Neural cell (in vitro differentiated cells): Measurements from ENCODE around the gene MGA. TPM values are rescaled to one million over a fixed set of nuclear protein-coding genes. Genes with fewer than 3 reads are reported as not detected.

Experiments used
- H2AFZ ChIP-seq: fragments of 200-600, 300-800 bp; sonication (generic), shearing (Covaris generic); 2 replicates; pipeline ENCODE4 v1.6.0; 2014; ENCODE audit warnings: low read depth, mild to moderate bottlenecking, antibody characterized with exemption, low read length, moderate library complexity
- H3F3A ChIP-seq: fragments of 200-600 bp; shearing (Covaris generic); 2 replicates; pipeline ENCODE4 v1.6.1; 2016; ENCODE audit warnings: mild to moderate bottlenecking, moderate library complexity, mixed read lengths, antibody characterized with exemption, low read length; ENCODE audit not compliant: insufficient read depth, poor library complexity, severe bottlenecking
- H3K27ac ChIP-seq: fragments of 200-600, 300-800 bp; sonication (generic), shearing (Covaris generic); 2 replicates; pipeline ENCODE4 v1.5.1; 2014; ENCODE audit warnings: mild to moderate bottlenecking, low read length, moderate library complexity
- H3K27me3 ChIP-seq: fragments of 300-800, 200-600 bp; sonication (generic), shearing (Covaris generic); 2 replicates; pipeline ENCODE4 v1.6.0; 2014; ENCODE audit warnings: mild to moderate bottlenecking, low read depth, low read length, moderate library complexity; ENCODE audit not compliant: insufficient read depth
- H3K36me3 ChIP-seq: fragments of 300-800, 200-600 bp; sonication (generic), shearing (Covaris generic); 2 replicates; pipeline ENCODE4 v1.5.1; 2014; ENCODE audit warnings: mild to moderate bottlenecking, antibody characterized with exemption, low read length, moderate library complexity; ENCODE audit not compliant: insufficient read depth
- H3K4me2 ChIP-seq: fragments of 300-800, 200-600 bp; sonication (generic), shearing (Covaris generic); 2 replicates; pipeline ENCODE4 v1.6.0; 2014; ENCODE audit warnings: mild to moderate bottlenecking, low read length
- H3K4me3 ChIP-seq: fragments of 300-800, 200-600 bp; sonication (generic), shearing (Covaris generic); 2 replicates; pipeline ENCODE4 v1.5.1; 2014; ENCODE audit warnings: mild to moderate bottlenecking, low read length, moderate library complexity
- H3K79me2 ChIP-seq: fragments of 200-600 bp; shearing (Covaris generic); replicated peaks from 2 replicates; pipeline ENCODE4 v1.6.0; 2014; ENCODE audit warnings: mild to moderate bottlenecking, low read length, moderate library complexity; ENCODE audit not compliant: insufficient read depth
- H3K9ac ChIP-seq: fragments of 300-800, 200-600 bp; sonication (generic), shearing (Covaris generic); 2 replicates; pipeline ENCODE4 v1.6.1; 2016; ENCODE audit warnings: mild to moderate bottlenecking, low read length, mixed read lengths
- H3K9me2 ChIP-seq: fragments of 200-600 bp; shearing (Covaris generic); 2 replicates; pipeline ENCODE4 v1.6.1; 2016; ENCODE audit warnings: mild to moderate bottlenecking, low read length, mixed read lengths; ENCODE audit not compliant: insufficient read depth
- H3K9me3 ChIP-seq: fragments of 200-600, 300-800 bp; sonication (generic), shearing (Covaris generic); 2 replicates; pipeline ENCODE4 v1.6.1; 2016; ENCODE audit warnings: mild to moderate bottlenecking, mixed run types, low read length, moderate library complexity, mixed read lengths
- H4K20me1 ChIP-seq: fragments of 200-600 bp; shearing (Covaris generic); 2 replicates; pipeline ENCODE4 v1.6.1; 2016; ENCODE audit warnings: mild to moderate bottlenecking, mixed run types; ENCODE audit not compliant: insufficient read depth
- CTCF ChIP-seq: fragments of 450-650 bp; IDR thresholded peaks from 2 replicates; pipeline ENCODE4 v1.5.1; 2014; ENCODE audit warnings: antibody characterized with exemption, mild to moderate bottlenecking, moderate library complexity; ENCODE audit not compliant: poor library complexity, severe bottlenecking
- EP300 ChIP-seq: fragments of 450-650 bp; conservative IDR thresholded peaks from 2 replicates; pipeline ENCODE4 v1.6.1; 2014; ENCODE audit warnings: antibody characterized with exemption, mild to moderate bottlenecking, moderate library complexity; ENCODE audit not compliant: poor library complexity, severe bottlenecking
- EZH2 ChIP-seq: fragments of 200-600, 300-800 bp; shearing (Covaris generic), sonication (generic); IDR thresholded peaks from 2 replicates; pipeline ENCODE4 v1.6.1; 2014; ENCODE audit warnings: antibody characterized with exemption, low read length, borderline replicate concordance, mild to moderate bottlenecking; ENCODE audit not compliant: insufficient read depth, poor library complexity, severe bottlenecking
- MXI1 ChIP-seq: fragments of 450-650 bp; conservative IDR thresholded peaks from 2 replicates; pipeline ENCODE4 v1.6.1; 2014; ENCODE audit warnings: antibody characterized with exemption, mild to moderate bottlenecking; ENCODE audit not compliant: poor library complexity, severe bottlenecking
- POLR2AphosphoS5 ChIP-seq: IDR thresholded peaks from 2 replicates; pipeline ENCODE4 v1.6.1; 2012
- RAD21 ChIP-seq: fragments of 450-650 bp; conservative IDR thresholded peaks from 2 replicates; pipeline ENCODE4 v1.6.1; 2014; ENCODE audit warnings: antibody characterized with exemption, mild to moderate bottlenecking, moderate library complexity
- SMC3 ChIP-seq: fragments of 450-650 bp; conservative IDR thresholded peaks from 2 replicates; pipeline ENCODE4 v1.6.1; 2014; ENCODE audit warnings: antibody characterized with exemption, mild to moderate bottlenecking, moderate library complexity; ENCODE audit not compliant: poor library complexity
- TAF1 ChIP-seq: IDR thresholded peaks from 2 replicates; pipeline ENCODE4 v1.6.1; 2012; ENCODE audit warnings: low read depth
- polyA minus RNA-seq: library from RNA; depleted of rRNA, polyadenylated mRNA; stranded (reverse); fragments of >200 nt; gene quantifications from 2 replicates; pipeline ENCODE4 v1.2.3, GENCODE V29; 2014
- polyA plus RNA-seq: library from polyadenylated mRNA; depleted of rRNA; stranded (reverse); fragments of >200 nt; gene quantifications from 2 replicates; pipeline ENCODE4 v1.2.3, GENCODE V29; 2014
- TF ChIP-seq, protein P1 (sequence below): IDR thresholded peaks from 2 replicates; pipeline ENCODE4 v1.6.1; 2012; ENCODE audit warnings: borderline replicate concordance

MGA gene
- polyA plus RNA-seq = 10.6 and 13.2 TPM in 2 replicates
- 108 and 148 TPM in 2 replicates for polyA minus RNA-seq

DNA sequence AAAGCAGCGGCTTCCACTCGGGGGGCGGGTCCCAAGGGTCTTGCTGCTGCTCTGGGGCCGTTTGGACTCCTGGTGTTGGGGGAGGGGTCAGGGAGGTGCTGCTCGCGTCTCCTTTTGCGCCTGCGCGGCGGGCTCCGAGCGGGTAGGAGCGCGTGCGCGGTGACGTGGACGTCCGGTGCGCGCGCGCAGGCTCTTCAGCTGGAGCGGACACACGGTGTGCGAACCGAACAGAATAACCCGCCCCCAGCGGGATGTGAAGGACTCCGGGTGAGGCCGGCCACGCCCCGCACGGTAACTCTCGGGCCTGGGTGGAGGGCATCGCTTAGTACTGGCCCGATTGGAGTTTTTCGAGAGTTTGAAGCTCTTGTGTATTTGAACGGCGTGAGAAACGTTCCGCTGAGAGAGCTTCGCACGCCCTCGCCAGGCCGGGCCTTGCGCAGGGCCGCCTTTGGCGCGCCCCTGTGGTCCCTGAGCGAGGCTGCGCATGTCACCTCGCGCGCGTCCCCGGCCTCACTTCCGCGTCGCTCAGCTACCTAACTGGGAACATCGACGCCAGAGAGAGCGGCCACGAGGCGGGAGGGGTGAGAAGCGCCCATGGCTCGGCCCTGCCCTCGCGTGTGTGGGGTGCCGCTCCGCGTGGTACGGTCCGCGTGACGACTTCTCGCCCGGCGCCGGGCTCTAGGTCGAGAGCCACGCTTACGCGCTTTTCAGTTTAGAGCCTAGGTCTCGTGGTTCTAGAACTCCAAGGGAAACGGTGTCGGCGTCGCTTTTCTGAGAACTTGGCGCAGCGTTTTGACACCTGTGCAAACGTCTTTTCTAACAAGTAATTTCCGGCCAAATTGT is at the start of gene MGA:
Gene MGA, plus strand, starts transcription at position 171 of the 843 bp plus-strand sequence.
- H3K27ac ChIP-seq = peak within 1 kb of the TSS; percentile 79
- H3K79me2 ChIP-seq = peaks cover 35% of the 10 kb centered on the region
- no peaks in the 10 kb centered on the region for H3K27me3 ChIP-seq
- peak within 1 kb of the TSS; percentile 75 for H3K4me2 ChIP-seq
- no peaks in the 10 kb centered on the region for H4K20me1 ChIP-seq
- H3K9ac ChIP-seq = peak within 1 kb of the TSS; percentile 67
- H2AFZ ChIP-seq = peak within 1 kb of the TSS; percentile 56
- TF ChIP-seq EZH2 (no peak), TAF1 (peak; percentile 55), POLR2AphosphoS5 (peak; percentile 69), SMC3 (peak; percentile 55), MXI1 (peak; percentile 93), RAD21 (peak; percentile 60), CTCF (peak; percentile 65), EP300 (peak; percentile 49)
- TF ChIP-seq, protein P1, sequence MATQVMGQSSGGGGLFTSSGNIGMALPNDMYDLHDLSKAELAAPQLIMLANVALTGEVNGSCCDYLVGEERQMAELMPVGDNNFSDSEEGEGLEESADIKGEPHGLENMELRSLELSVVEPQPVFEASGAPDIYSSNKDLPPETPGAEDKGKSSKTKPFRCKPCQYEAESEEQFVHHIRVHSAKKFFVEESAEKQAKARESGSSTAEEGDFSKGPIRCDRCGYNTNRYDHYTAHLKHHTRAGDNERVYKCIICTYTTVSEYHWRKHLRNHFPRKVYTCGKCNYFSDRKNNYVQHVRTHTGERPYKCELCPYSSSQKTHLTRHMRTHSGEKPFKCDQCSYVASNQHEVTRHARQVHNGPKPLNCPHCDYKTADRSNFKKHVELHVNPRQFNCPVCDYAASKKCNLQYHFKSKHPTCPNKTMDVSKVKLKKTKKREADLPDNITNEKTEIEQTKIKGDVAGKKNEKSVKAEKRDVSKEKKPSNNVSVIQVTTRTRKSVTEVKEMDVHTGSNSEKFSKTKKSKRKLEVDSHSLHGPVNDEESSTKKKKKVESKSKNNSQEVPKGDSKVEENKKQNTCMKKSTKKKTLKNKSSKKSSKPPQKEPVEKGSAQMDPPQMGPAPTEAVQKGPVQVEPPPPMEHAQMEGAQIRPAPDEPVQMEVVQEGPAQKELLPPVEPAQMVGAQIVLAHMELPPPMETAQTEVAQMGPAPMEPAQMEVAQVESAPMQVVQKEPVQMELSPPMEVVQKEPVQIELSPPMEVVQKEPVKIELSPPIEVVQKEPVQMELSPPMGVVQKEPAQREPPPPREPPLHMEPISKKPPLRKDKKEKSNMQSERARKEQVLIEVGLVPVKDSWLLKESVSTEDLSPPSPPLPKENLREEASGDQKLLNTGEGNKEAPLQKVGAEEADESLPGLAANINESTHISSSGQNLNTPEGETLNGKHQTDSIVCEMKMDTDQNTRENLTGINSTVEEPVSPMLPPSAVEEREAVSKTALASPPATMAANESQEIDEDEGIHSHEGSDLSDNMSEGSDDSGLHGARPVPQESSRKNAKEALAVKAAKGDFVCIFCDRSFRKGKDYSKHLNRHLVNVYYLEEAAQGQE = peak; percentile 59
- H3K36me3 ChIP-seq = no peaks in the 10 kb centered on the region
- H3K9me3 ChIP-seq = no peaks in the 10 kb centered on the region
- no peaks in the 10 kb centered on the region for H3K9me2 ChIP-seq
- peaks cover 3% of the 10 kb centered on the region for H3F3A ChIP-seq
- peak within 1 kb of the TSS; percentile 76 for H3K4me3 ChIP-seq

DNA sequence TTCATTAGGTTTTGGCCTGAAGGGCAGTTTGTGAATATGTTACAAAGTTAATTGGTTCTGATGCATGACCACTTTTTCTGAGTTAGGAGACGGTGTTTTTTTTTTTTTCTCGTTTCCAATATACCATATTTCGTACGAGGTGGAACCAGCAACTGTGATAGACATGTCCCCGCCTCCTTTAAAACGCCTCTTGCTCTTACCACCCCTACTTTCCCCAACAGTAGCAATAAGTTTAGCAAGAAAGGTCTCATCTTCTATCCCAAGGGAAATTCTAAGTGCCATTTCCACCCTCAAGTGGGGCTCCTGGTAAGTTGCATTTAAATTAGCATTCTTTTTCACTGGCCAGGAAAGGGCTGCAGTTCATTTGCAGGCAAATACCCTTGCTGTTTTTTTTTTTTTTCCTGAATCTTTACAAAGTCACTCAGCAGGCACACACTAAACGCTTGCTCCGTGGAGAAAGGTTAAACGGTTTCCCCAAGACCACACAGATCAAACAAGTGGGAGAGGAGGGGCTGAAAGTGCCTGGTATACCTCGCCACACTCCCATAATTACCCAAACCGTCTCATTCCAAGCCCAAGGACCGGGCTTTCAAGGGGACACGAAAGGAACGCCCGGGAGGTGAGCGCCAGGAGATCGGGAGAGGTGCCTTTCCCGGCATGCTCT is 39.5 kb upstream of the MGA start:
- Histone ChIP-seq H3K36me3 (no peaks in the 10 kb centered on the region), H3K79me2 (no peaks in the 10 kb centered on the region), H3K9me3 (peaks cover 4% of the 10 kb centered on the region), H2AFZ (peak overlapping the region; percentile 62), H3K9me2 (no peaks in the 10 kb centered on the region), H3K27ac (peak overlapping the region; percentile 59), H4K20me1 (no peaks in the 10 kb centered on the region), H3K9ac (peak overlapping the region; percentile 61), H3F3A (no peaks in the 10 kb centered on the region), H3K27me3 (no peaks in the 10 kb centered on the region), H3K4me3 (peak overlapping the region; percentile 76), H3K4me2 (peak overlapping the region; percentile 49)
- TF ChIP-seq TAF1 (no peak), CTCF (no peak), MXI1 (no peak), SMC3 (no peak), RAD21 (no peak), EP300 (no peak), POLR2AphosphoS5 (no peak), EZH2 (no peak)
- TF ChIP-seq, protein P1 = no peak
